ENCODE results near the gene POLR2E. TPM values are rescaled to one million over a fixed set of nuclear protein-coding genes. Genes with fewer than 3 reads are reported as not detected.

POLR2E gene
- total and polyA plus RNA-seq, 2 of the 13 experiments (the other 11 are each of a cell fraction or from before 2014, with no cell fraction given): 140 to 272 TPM

GRCh38 chr19:1098177-1099051, 3.2 kb upstream of the POLR2E start (continued):
- peak; percentile 36; the same call in 1 of the 2 replicates for TF ChIP-seq ZSCAN21 (CRISPR knock-in tag; IDR thresholded peaks at IDR 0.05; ENCODE audit: borderline replicate concordance)
- peak; percentile 83; the same call in 1 of the 2 replicates for TF ChIP-seq ZSCAN29 (CRISPR knock-in tag; conservative IDR thresholded peaks at IDR 0.05)
- 0 out of 2 replicates have a peak, but pooled peaks have one; percentile 89 for TF ChIP-seq ZZZ3 (CRISPR knock-in tag; IDR thresholded peaks at IDR 0.05; ENCODE audit: borderline replicate concordance)
- no peak for TF ChIP-seq ZNF326 (CRISPR knock-in tag; IDR thresholded peaks at IDR 0.05; ENCODE audit: borderline replicate concordance)
- no peak for TF ChIP-seq GABPA (IDR thresholded peaks at IDR 0.05; ENCODE audit: low read depth, low read length)
- peak; percentile 51 for TF ChIP-seq GABPA (CRISPR knock-in tag; IDR thresholded peaks at IDR 0.05; ENCODE audit: low read depth)
- no peak for TF ChIP-seq CENPT (CRISPR knock-in tag; IDR thresholded peaks at IDR 0.05; ENCODE audit: low read depth)
- no peak; the same call in 1 of the 2 replicates for TF ChIP-seq ZNF891 (CRISPR knock-in tag; IDR thresholded peaks at IDR 0.05)
- TF ChIP-seq, protein P1, sequence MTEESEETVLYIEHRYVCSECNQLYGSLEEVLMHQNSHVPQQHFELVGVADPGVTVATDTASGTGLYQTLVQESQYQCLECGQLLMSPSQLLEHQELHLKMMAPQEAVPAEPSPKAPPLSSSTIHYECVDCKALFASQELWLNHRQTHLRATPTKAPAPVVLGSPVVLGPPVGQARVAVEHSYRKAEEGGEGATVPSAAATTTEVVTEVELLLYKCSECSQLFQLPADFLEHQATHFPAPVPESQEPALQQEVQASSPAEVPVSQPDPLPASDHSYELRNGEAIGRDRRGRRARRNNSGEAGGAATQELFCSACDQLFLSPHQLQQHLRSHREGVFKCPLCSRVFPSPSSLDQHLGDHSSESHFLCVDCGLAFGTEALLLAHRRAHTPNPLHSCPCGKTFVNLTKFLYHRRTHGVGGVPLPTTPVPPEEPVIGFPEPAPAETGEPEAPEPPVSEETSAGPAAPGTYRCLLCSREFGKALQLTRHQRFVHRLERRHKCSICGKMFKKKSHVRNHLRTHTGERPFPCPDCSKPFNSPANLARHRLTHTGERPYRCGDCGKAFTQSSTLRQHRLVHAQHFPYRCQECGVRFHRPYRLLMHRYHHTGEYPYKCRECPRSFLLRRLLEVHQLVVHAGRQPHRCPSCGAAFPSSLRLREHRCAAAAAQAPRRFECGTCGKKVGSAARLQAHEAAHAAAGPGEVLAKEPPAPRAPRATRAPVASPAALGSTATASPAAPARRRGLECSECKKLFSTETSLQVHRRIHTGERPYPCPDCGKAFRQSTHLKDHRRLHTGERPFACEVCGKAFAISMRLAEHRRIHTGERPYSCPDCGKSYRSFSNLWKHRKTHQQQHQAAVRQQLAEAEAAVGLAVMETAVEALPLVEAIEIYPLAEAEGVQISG (CRISPR knock-in tag; IDR thresholded peaks at IDR 0.05): no peak; the same call in 1 of the 2 replicates
- TF ChIP-seq MYC (CRISPR knock-in tag; IDR thresholded peaks at IDR 0.05; ENCODE audit: borderline replicate concordance): peak; percentile 98
- TF ChIP-seq CSRNP1 (CRISPR knock-in tag; IDR thresholded peaks at IDR 0.05): no peak
- no peak for TF ChIP-seq DMTF1 (CRISPR knock-in tag; IDR thresholded peaks at IDR 0.05)
- TF ChIP-seq ZNF766 (CRISPR knock-in tag; IDR thresholded peaks at IDR 0.05; ENCODE audit: borderline replicate concordance): no peak
- no peak; the same call in 1 of the 2 replicates for TF ChIP-seq RNF2 (conservative IDR thresholded peaks at IDR 0.05; ENCODE audit: low read depth)
- no peak for TF ChIP-seq MBNL3 (CRISPR knock-in tag; conservative IDR thresholded peaks at IDR 0.05)
- TF ChIP-seq, protein P2, sequence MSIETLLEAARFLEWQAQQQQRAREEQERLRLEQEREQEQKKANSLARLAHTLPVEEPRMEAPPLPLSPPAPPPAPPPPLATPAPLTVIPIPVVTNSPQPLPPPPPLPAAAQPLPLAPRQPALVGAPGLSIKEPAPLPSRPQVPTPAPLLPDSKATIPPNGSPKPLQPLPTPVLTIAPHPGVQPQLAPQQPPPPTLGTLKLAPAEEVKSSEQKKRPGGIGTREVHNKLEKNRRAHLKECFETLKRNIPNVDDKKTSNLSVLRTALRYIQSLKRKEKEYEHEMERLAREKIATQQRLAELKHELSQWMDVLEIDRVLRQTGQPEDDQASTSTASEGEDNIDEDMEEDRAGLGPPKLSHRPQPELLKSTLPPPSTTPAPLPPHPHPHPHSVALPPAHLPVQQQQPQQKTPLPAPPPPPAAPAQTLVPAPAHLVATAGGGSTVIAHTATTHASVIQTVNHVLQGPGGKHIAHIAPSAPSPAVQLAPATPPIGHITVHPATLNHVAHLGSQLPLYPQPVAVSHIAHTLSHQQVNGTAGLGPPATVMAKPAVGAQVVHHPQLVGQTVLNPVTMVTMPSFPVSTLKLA (IDR thresholded peaks at IDR 0.05): peak; percentile 90
- TF ChIP-seq SUZ12 (IDR thresholded peaks at IDR 0.05; ENCODE audit: low read depth, low read length): no peak
- TF ChIP-seq PAX8 (CRISPR knock-in tag; IDR thresholded peaks at IDR 0.05; ENCODE audit: borderline replicate concordance): 0 out of 2 replicates have a peak, but pooled peaks have one; percentile 49
- peak; percentile 67; the same call in 1 of the 2 replicates for TF ChIP-seq ZNF431 (CRISPR knock-in tag; IDR thresholded peaks at IDR 0.05; ENCODE audit: borderline replicate concordance, low read depth)
- TF ChIP-seq ZMYM4 (CRISPR knock-in tag; IDR thresholded peaks at IDR 0.05): peak; percentile 56; the same call in 1 of the 2 replicates
